Heart left ventricle (tissue), 13 donors: Measurements from ENCODE around the gene ZNF346.

Experiments
- CTCF ChIP-seq, 12 donors: fragments of 200-600 bp; sonication (generic) in 4 of 12; IDR thresholded peaks; one replicate each; pipeline versions ENCODE4 v1.5.0 to v1.8.0; 2018 to 2022; ENCODE audit warnings: antibody characterized with exemption in 12 of 12, mild to moderate bottlenecking in 5 of 12
- POLR2A ChIP-seq, 2 donors: fragments of 450-650 bp; IDR thresholded peaks; one replicate each; pipeline ENCODE4 v1.6.1; 2017; ENCODE audit warnings: antibody characterized with exemption in 2 of 2, mild to moderate bottlenecking in 2 of 2, moderate library complexity in 2 of 2
- donor health status: ischemic (EF 13 %, LVEDD 7.1; RV severe dilation, severe dysfunction).
- donor health status: DM: no; HTN: yes; CAD: no.
- donor health status: DM: no; HTN: no; CAD: no.
- donor health status: ischemic (EF 25% LVEDD 6.9; RV normal size, moderate dysfunction).
- donor health status: ischemic (EF 25% LVEDD 5.7; RV mildly dilated, moderate dysfunction).
- donor health status: ischemic (EF 35%, LVEDD 5.7; RV mildly dilated, moderate dysfunction).
- donor health status: nonischemic (EF 11% LVEDD 7.7; RV severe dilation, severe dysfunction).
- donor health status: DM: yes; HTN: yes; CAD: no.
- donor health status: PGD.
- donor health status: ischemic (EF 29% LVEDD 5.4; RV normal size, mild dysfunction).
- donor health status: nonischemic (EF 23%, LVEDD 6.1; RV moderate dilation, normal function).

DNA sequence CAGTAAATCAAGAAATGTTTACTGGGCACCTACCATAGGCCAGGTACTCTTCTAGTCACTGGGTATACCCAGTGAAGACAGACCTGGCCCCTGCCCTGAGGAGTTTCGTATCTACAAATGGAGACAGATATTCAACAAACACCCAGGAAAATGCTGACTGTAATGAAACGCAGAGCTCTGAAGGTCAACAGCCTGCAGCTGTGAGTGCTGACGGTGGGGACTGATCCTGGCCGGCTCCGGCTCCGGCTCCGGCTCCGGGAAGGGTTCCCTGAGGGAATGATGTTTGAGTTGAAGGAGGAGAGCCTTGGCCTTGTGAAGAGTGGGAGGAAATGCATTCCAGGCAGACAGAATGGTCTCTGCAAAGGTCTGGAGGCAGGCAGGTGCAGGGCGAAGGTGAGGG is 87.3 kb downstream of the ZNF346 start:
- TF ChIP-seq CTCF (IDR thresholded peaks at IDR 0.05) (no peak), POLR2A (IDR thresholded peaks at IDR 0.05) (no peak)
